ENCODE measurements around the gene OLFML2A.
A peak's percentile ranks its signal among the peaks of the same experiment; 100 is the strongest.
"Not testable (repeated sequence)": the region's sequence is repeated elsewhere in the genome, so short reads cannot be mapped to it uniquely, and the experiment has no call there.

OLFML2A gene

DNA sequence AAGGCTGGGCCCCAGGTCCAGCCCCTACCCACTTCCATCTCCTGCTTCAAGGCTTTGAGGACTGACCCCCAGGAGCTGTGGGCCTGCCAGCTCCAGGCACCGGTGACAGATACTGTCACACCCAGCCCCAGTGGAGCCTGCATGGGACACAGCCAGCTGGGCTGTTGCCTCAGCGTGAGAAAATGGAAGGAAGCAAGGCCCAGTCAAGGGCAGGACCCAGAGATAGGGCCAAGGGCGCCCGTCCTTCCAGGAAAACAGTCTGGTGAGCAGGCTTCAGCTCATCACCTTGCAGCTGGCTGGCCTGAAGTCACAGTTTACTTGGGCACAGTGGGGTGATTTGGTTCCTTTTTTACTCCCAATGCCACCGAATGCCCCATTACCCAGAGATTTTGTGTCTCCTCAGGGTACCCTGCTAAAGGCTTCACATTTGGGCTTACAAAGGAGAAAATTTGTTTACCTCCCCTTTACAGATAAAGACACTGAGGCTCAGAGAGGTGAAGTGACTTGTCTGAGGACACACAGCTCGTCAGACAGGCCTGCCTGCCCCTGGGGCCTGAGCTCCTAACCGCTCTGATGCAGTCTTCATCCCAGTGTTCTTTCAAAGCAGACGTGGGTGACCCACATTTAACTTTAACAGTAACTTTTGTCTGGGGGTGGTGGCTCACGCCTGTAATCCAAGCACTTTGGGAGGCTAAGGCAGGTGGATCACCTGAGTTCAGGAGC lies 54.9 kb downstream of the OLFML2A start:
- DNase-seq = no peak

DNA sequence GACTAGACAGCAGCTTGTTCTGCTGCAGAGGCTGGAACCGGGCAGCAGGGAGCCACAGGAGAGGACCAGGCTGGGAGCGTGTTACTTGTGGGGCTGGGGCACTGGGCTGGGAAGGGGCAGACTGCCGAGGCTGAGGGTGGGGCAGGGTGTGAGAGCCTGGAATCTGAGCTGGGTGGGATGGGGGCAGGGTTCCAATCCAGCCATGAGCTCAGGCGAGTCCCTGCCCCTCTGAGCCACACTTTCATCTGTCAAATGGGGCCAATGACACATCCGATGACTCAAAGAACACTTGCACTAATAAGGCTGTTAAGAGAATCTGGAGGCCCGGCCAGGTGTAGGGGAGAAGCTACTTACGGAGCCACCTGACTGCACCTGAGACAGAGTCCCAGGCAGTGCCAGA lies 57.7 kb downstream of the OLFML2A start:
- DNase-seq = no peak

- peak; percentile 6 for DNase-seq
These were observed 58.2 kb downstream of the OLFML2A start for GRCh38 chr9:124835026-124835557.

DNA sequence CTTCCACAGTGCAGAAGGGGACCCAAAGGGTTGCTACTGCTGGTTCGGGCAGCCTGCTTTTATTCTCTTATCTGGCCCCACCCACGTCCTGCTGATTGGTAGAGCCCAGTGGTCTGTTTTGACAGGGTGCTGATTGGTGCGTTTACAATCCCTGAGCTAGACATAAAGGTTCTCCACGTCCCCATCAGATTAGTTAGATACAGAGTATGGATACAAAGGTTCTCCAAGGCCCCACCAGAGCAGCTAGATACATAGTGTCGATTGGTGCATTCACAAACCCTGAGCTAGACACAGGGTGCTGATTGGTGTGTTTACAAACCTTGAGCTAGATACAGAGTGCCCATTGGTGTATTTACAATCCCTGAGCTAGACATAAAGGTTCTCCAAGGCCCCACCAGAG lies 61.2 kb downstream of the OLFML2A start:
- DNase-seq = not testable (repeated sequence)

GRCh38 chr9:124838567-124839275 lies 61.8 kb downstream of the OLFML2A start:
- DNase-seq = not testable (repeated sequence)

DNA sequence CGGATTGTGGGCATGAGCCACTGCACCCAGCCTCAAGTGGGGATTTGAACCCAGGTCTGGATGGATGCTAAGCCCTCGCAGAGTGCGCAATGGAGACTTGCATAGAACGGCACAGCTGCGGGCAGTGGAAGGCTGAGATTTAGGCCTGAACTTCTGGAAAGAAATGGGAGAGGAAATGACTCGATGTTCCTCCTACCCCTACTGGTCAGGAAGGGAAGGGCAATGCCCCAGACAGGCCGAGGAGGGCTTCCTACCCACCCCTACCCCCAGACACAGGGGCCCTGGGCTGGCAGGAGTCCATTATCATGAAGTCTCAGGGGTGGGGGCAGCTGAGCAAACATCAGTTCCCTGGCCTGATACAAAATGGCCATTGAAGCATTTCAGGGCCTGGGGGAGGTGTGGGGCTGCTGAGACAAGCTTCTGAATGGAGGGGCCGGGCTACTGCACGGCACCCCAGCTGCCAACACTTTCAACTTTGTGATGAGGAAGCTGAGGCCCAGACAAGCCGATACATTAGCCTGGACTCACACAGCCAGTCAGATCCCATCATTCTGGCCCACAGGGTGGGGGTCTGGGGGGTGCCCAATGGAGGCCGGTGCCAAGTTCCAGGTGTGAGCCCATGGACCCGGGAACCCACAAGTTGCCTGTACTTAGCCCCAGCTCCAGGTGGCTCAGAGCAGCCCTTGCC lies 62.8 kb downstream of the OLFML2A start:
- DNase-seq = no peak

- DNase-seq = no peak
These were observed 63.4 kb downstream of the OLFML2A start for GRCh38 chr9:124840300-124840833.

- no peak for DNase-seq
These were observed 64.3 kb downstream of the OLFML2A start for GRCh38 chr9:124841075-124841821.

DNA sequence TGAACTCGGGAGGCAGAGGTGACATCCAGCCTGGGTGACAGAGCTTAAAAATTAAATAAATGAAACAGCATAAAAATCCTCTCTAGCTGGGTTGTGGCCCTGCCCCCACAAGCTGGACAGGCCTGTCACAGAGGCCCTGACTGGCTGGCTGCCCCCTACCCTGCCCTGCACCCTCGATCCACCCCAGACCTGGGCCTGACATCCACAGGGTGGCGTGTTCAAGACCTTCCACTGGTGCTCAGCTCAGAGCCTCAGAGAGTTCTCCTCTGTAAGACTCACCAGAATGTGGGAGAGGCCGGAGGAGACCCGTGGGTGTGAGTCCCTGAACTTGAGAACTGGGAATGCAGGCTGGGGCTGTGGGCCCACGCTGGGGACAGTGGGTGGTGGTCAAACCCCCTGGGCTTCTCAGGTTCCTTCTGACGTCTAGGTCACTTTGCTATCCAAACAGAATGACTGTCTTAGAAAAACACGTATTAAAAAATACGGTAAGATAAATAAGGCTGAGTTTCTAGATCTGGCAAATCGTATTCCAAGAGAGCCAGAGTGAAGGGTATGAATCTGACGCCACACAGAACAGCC lies 66.6 kb downstream of the OLFML2A start:
- DNase-seq = no peak

- no peak for DNase-seq
These were observed 67.4 kb downstream of the OLFML2A start for GRCh38 chr9:124844291-124844690.

DNA sequence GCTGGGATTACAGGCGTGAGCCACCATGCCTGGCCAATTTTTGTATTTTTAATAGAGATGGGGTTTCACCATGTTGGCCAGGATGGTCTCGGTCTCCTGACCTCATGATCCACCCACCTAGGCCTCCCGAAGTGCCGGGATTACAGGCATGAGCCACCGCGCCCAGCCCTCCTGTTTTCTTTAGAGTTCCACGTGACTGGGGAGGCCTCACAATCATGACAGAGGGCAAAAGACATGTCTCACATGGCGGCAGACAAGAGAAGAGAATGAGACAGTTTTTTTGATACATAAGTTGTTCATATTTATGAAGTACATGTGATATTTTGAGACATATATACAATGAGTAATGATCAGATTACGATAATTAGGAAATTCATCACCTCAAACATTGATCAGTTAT lies 69.5 kb downstream of the OLFML2A start:
- not testable (repeated sequence) for DNase-seq

GRCh38 chr9:124846969-124847368 lies 70.0 kb downstream of the OLFML2A start:
- no peak for DNase-seq

DNA sequence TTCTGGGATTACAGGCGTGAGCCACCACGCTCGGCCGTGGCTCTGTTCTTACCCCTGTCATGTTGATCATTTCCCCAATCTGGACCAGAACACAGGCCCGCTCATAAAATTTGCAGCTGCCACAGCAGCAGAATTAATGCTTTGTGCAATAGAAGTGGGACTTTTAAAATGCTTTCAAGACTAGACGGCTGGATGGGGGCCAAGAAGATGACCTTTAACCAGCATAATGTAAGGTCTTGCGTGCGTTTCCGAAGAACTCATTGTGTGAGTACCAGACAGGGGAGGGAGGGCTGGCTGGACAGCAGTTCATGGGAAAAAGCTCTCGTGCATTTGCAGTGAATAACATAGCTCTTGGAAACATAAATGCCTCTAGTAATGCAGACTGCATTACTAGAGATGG lies 72.9 kb downstream of the OLFML2A start:
- DNase-seq = no peak

DNA sequence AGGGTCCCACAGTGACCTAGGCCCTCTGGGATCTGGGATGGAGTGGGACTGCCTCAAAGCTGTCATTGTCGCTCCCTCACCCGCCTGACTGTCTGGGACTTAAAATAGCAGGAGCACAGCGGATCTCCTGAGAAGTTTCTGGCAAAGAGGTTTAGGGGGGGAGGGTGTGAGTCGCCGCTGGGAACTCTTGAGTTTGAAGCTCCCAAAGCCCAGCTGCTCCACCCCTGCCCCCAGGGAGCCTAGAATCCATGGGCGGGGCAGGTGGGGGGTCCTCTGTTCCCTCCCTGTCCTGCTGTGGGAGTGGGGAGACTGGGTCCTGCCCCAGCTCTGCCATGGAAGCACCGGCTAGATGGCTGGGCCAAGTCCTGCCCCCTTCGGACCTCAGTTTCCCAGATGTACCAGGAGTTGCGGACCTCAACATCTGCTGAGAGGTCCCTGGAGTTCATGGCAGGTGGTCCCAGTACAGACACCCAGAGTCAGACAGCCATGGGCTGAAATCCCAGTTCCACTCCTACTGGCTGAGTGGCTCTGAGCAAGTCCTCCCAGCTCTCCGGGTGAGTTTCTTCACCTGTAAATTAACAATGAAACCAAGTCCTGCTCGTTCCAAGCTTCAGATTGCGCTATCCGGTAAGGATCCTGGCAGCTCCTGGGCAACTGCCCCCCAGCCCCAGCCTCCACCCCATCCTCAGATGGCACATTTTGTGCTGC lies 75.3 kb downstream of the OLFML2A start:
- no peak for DNase-seq

DNA sequence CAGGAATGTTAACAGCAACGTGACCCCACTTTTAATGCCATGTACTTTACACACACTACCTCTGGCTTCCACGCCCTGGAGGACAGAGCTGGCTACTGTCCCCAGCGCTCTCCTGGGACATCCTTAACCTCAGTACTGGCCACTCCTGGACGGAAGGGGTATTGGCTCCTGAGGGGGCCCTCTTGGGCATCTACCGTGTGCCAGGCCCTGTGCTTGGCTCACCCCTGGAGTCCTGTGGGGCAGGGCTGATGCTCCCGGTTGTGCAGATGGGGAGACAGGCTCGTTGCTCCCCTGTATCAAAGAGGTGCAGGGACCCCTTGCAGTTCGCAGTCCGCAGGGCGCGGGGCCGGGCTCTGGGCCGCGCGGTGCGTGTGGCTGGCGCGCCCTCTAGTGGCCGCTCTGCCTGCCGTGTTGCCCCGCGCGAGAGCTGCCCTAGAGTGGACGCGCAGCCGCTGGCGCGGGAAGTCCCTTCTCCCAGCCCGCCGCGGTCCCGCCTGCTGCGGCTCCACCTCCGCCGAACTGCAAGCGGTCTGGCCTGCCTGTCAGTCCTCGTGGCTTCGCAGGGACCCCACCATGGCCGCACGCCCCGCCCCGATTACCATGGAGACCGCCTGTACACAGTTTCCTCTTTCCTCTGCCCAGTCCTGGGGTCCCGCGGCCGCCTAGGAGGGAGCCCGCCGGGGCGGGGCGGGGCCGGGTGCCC lies 76.0 kb downstream of the OLFML2A start, which contains the start of gene WDR38:
Gene WDR38 (plus strand): TSS at position 632 of the 703 bp plus-strand sequence. CDS start 72 bp downstream, outside the sequence.
- peak; percentile 78 for DNase-seq

GRCh38 chr9:124853605-124854143 lies 76.7 kb downstream of the OLFML2A start:
- no peak for DNase-seq

GRCh38 chr9:124854161-124854560 lies 77.2 kb downstream of the OLFML2A start:
- no peak for DNase-seq

GRCh38 chr9:124854822-124855221 lies 77.9 kb downstream of the OLFML2A start:
- DNase-seq = no peak

- DNase-seq = no peak
These were observed 78.6 kb downstream of the OLFML2A start for GRCh38 chr9:124855566-124855943.

All from midbrain (tissue), 1 donor.